HL-60 (cell line): ENCODE data around the gene CPB1.

Experiments used
- DNase-seq, 2 experiments: peaks; one replicate each; pipeline ENCODE4 v3.0.0-alpha.2; 2010 to 2020; ENCODE audit warnings: low read depth in 1 of 2, low spot score in 1 of 2
- H3K27ac ChIP-seq: fragments of 250-450 bp; sonication (Bioruptor Pico); replicated peaks from 2 replicates; pipeline ENCODE4 v1.5.1; 2020; ENCODE audit warnings: mild to moderate bottlenecking, moderate library complexity
- H3K27me3 ChIP-seq: fragments of 250-450 bp; sonication (Bioruptor Pico); 2 replicates; pipeline ENCODE4 v1.5.1; 2021; ENCODE audit warnings: mild to moderate bottlenecking, moderate library complexity; ENCODE audit not compliant: insufficient read depth, poor library complexity, severe bottlenecking
- H3K4me3 ChIP-seq: replicated peaks from 2 replicates; pipeline ENCODE4 v1.5.1; 2011; ENCODE audit warnings: mild to moderate bottlenecking, control low read depth, low read length; ENCODE audit not compliant: insufficient read depth
- GABPA ChIP-seq: IDR thresholded peaks from 2 replicates; pipeline ENCODE4 v1.6.1; 2012; ENCODE audit warnings: low read depth
- POLR2AphosphoS5 ChIP-seq: IDR thresholded peaks from 2 replicates; pipeline ENCODE4 v1.6.1; 2012; ENCODE audit warnings: low read depth
- REST ChIP-seq: IDR thresholded peaks from 2 replicates; pipeline ENCODE4 v1.6.1; 2012; ENCODE audit warnings: low read depth; ENCODE audit not compliant: insufficient replicate concordance
- SPI1 ChIP-seq: IDR thresholded peaks from 2 replicates; pipeline ENCODE4 v1.6.1; 2012; ENCODE audit warnings: low read depth, mild to moderate bottlenecking, borderline replicate concordance
- TF ChIP-seq, protein P1 (sequence below): IDR thresholded peaks from one replicate; pipeline ENCODE4 v1.5.1; 2011; ENCODE audit warnings: low read length, control low read depth, inconsistent platforms; ENCODE audit not compliant: insufficient read depth

The CPB1 gene

DNA sequence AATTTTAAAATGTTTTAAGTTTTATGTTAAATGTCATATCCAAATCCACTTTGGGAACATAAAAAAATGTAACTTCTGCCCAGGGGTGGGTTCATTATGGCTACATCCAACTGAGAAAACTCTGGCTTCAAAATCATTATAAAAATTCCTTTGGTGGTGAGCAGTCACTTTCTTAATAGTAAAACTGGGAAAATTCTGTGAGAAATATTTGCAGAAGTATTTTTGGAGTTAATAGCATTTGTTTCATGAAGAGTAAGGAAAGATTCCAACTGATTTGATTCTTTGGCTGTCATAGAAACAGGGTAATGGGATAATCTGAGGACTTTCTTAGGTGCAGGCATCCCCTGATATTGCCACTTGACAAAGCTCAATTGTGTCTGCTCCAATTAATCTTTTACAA lies 76.3 kb downstream of the CPB1 start:
- Histone ChIP-seq H3K27ac (no peak overlapping the region), H3K4me3 (no peak overlapping the region), H3K27me3 (peaks cover 5% of the 10 kb centered on the region)
- no peak for TF ChIP-seq REST
- no peak for TF ChIP-seq GABPA
- no peak for TF ChIP-seq POLR2AphosphoS5
- TF ChIP-seq SPI1: no peak
- TF ChIP-seq, protein P1, sequence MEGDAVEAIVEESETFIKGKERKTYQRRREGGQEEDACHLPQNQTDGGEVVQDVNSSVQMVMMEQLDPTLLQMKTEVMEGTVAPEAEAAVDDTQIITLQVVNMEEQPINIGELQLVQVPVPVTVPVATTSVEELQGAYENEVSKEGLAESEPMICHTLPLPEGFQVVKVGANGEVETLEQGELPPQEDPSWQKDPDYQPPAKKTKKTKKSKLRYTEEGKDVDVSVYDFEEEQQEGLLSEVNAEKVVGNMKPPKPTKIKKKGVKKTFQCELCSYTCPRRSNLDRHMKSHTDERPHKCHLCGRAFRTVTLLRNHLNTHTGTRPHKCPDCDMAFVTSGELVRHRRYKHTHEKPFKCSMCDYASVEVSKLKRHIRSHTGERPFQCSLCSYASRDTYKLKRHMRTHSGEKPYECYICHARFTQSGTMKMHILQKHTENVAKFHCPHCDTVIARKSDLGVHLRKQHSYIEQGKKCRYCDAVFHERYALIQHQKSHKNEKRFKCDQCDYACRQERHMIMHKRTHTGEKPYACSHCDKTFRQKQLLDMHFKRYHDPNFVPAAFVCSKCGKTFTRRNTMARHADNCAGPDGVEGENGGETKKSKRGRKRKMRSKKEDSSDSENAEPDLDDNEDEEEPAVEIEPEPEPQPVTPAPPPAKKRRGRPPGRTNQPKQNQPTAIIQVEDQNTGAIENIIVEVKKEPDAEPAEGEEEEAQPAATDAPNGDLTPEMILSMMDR: no peak
- no peak for DNase-seq

DNA sequence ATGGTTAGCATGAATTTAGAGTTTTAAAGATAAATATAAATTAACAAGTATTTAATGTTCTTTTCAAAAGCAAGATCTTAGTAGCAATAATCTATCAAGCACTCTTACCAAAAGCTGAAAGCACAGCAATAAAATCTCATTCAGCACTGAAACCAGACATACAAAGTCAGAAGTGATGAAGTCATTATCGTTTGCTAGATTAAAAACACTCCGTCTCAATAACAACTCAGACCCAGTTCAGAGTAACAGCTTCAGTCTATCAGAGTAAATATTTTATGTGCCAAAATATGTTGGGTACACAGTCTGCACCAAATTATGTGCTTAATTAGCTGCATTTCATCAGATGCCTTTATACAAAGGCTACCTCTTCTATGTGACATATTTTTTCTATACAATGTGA lies 79.1 kb downstream of the CPB1 start:
- H3K4me3 ChIP-seq: no peak overlapping the region
- no peak for DNase-seq
- no peak for TF ChIP-seq GABPA
- H3K27me3 ChIP-seq: peaks cover 5% of the 10 kb centered on the region
- no peak overlapping the region for H3K27ac ChIP-seq
